Stimulated activated CD8-positive, alpha-beta memory T cell treated with anti-CD3 and anti-CD28 coated beads, Interleukin-7, amount 100 ng/mL, for 1 hour (primary cell): ENCODE data around the gene SERINC5.
"Not testable (repeated sequence)": the region's sequence is repeated elsewhere in the genome, so short reads cannot be mapped to it uniquely, and the experiment has no call there.

Experiments
- DNase-seq, 2 donors: peaks; one replicate each; pipeline ENCODE4 v3.0.0-alpha.2; 2020; ENCODE audit warnings: low read depth in 2 of 2

SERINC5 gene

DNA sequence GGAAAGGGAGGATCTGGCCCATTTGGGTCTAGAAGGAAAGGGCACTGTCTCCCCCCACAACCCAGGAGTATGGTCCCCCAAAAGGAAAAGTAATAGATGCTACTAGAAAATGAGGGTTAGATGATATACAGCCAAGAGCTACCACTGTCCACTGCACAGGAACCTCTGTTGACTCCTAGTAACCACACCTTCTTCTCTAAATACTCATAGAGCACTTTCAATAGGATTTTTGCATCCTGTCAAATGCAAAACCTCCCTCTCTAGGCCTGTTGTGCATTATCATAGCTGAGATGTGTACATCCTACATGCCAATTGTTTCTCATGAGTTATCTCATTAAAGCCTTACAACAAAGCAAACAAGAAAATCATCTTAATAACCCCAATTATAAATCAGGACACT is 153.9 kb downstream of the SERINC5 start:
- no peak for DNase-seq

DNA sequence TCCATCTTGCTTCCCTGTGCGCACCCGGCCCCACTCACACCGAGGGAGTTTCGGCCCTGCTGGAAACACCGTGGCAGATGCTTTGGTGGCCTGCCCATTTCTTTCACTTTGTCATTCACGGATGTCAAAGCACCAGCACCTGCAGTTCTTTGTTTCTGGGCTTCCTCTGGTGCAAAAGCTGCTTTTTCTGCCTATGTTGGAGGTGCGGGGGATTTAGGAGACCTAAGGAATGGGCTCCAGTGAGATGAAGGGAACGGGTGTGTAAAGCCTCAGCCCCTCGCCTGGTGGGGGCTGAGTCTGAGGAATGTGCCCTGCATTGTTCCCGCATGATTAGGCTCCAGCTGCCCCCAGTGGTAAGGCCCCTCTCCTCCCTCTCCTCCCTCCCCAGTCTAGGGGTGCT is 158.4 kb downstream of the SERINC5 start:
- no peak for DNase-seq

DNA sequence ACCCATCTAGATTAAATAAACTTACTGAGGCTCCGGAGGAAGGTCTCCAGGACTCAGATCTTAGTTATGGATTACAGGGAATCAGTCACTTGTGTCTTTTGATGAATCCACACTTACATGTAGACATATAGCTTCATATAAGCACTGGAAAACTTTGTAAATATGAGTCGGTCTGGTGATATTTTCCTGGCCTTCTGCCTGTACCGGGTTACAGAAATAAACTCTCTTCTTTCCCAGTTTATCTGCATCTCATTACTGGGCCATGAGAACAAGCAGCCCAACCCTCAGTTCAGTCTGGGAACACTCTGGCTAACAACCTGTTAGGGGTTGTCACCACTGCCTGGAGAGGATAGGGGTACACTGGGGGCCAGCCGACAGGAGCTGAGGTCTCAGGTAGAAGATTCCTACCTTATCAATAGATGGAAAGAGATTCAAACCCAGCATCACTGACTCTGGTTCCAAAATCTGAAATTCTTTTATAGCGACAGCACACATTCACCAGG is 161.6 kb downstream of the SERINC5 start:
- DNase-seq = no peak

DNA sequence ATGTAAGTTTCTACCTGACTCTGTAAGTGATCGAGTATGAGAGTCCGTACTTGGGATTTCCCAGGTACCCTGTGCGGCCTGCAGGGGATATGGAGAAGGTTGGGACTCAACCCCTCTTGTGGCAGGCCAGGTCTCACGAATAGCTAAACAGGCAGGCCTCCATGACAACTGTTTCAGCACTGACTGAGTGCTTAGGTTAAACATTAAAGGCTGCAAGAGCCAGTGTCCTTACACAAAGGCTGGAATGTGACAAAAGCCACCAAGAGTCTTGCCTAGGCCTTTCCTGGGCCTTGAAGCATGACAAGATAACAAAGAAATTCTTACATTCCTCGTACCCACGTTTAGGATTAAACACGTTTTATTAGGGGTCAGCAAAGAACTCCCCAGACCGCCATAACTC is 162.1 kb downstream of the SERINC5 start:
- DNase-seq = no peak

DNA sequence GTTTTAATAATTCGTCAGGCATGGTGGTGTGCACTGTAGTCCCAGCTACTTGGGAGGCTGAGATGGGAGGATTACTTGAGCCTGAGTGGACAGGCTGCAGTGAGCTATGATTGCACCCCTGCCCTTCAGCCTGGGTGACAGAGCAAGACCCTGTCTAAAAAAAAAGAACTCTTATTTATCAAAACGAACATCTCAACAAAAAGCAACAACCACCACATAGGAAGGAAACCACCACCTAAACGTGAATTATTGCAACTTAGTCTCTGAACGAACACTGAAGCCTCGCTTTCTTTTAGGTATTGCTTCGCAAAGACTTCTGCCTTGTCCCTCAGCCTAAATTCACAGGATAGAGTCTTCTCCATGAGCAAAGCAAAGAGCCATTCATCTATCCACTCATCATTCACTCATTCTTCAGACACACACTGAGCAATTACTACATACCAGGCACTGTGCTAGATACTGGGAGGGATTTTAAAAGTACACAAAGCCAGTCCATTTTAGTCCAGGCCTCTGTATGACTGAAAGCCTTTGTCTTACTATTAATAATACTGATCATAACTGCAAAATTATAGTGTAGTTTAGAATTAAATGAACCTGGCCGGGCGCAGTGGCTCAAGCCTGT is 163.3 kb downstream of the SERINC5 start:
- DNase-seq = no peak

DNA sequence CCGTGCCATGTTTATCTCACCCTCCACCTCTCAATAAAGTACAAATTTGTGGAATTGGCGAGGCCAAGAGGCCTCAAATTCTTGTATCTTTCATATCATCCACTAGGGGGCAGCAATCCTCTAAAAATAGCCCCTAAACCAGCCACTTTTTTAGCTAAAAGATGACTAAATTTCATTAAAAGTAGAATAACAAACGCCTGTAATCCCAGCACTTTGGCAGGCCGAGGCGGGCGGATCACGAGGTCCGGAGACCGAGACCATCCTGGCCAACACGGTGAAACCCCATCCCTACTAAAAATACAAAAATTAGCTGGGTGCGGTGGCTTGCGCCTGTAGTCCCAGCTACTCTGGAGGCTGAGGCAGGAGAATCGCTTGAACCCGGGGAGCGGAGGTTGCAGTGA is 164.1 kb downstream of the SERINC5 start:
- DNase-seq = not testable (repeated sequence)

DNA sequence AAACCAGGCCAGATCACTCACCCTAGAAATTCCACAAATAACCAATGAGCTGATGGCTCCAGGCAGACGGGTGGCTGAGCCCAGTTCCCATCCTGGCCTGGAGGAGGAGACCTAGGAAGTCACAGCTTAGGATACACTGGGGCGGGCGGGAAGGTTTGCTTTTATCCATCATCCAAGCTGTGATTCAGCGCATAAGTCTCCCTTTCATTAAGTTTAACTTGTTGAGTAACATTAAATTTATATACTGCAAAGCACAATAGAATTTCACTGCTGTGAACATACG is 165.0 kb downstream of the SERINC5 start:
- DNase-seq = no peak

DNA sequence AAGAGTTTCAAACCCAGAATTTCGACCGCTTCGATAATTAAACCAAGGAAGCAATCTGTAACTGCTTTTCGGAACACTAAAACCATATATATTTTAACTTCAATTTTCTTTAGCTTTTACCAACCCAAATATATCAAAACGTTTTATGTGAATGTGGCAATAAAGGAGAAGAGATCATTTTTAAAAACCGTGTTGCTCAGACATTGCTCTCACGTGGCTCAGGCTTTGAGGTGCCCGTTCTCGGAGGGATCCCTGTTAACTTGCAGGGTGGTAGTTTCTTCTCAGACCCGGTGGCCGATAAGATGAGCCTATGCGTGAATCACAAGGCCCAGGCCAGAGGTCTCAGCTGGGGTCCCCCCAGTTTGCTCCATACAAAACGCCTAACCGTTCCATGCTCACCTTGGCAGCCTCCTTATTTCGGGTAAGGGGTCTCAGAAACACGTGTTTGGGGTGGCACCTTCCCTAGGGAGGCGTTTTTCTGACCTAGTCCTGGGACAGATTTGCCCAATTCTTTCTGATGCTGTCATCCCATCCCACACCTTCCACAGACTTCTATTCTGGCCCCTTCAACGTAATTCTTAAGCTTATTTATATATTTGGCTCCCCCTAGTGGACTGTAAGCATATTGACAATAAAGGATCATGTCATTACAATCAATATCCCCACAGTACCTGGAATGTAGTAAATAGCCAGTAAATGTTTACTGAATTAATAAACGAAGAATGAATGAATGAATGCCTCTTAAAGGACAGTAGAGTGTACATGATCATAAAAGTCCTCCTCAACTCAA is 172.6 kb downstream of the SERINC5 start:
- DNase-seq = no peak

DNA sequence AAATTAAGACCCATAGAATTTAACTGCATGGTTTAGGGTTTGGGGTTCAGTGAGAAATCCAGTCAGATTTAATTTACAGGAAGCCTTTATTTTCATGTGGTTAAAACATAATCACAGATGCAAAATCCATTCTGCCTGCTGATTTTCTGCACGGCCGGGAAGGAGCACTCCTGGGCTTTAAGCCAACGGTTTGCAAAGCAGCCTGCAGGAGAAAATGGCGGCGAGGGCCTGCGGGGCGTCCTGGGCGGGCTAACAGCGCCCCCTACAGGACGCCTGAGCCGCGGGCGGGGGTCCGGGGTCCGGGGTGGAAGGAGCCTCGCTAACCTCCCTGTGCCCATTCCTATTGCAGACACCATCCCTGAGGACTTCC is 173.1 kb downstream of the SERINC5 start:
- peak in 1 of 2 donors; percentile 6 for DNase-seq

DNA sequence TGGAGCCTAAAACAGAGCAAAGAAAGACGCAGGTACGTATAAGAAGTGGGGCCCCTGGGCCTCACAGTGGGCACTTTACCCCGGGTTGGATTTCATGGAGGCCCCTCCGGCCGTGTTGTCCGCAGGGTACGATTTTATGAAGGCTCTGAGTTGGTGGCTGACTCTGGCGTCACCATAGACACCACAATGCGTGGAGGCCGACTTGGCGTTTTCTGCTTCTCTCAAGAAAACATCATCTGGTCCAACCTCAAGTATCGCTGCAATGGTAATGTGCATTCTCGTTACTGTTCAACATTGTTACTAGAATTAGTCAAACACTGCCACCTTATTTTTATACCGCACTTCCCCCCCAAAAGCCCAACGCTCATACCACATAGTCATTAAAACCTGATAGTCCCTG is 173.6 kb downstream of the SERINC5 start:
- no peak for DNase-seq

DNA sequence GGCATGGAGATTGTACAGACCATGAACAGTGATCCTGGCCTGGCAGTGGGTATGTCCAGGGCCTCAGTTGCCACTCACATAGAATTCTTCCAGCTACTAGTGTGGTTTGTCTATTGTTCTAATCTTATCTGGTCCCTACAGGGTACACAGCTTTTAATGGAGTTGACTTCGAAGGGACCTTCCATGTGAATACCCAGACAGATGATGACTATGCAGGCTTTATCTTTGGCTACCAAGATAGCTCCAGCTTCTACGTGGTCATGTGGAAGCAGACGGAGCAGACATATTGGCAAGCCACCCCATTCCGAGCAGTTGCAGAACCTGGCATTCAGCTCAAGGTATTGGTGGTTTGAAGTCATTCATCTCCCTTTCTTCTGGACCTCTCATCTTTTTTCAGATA is 176.9 kb downstream of the SERINC5 start:
- DNase-seq = no peak

DNA sequence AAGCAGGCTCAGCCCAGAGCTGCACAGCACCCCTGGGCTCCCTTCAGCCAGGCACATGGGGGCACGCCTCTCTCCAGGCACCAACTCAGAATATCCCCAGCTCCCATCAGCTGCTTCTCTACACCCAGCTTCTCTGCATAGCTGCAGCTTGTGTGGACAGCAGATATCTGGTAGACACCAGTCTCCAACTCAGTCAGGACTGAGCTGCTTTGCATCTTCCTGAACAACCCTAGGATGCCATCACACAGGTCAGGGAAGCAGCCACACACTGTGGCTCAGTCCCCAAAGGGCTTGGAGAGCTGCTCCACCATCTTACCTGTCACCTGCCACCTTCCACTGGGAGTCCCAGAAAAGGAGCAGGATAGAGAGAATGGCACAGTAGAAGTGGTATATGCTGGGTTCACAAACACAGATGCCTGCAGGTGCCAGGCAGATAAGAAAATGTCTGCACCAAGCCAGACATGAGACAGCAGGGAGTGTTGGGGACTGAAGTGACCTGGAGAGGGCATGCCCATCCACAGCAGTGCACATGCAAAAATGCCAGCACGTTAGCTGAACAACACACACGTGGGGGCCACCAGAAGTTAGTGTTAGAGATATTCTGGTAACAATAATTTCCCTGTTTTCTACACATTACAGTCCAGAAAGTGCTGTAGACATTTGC is 178.7 kb downstream of the SERINC5 start:
- no peak for DNase-seq

DNA sequence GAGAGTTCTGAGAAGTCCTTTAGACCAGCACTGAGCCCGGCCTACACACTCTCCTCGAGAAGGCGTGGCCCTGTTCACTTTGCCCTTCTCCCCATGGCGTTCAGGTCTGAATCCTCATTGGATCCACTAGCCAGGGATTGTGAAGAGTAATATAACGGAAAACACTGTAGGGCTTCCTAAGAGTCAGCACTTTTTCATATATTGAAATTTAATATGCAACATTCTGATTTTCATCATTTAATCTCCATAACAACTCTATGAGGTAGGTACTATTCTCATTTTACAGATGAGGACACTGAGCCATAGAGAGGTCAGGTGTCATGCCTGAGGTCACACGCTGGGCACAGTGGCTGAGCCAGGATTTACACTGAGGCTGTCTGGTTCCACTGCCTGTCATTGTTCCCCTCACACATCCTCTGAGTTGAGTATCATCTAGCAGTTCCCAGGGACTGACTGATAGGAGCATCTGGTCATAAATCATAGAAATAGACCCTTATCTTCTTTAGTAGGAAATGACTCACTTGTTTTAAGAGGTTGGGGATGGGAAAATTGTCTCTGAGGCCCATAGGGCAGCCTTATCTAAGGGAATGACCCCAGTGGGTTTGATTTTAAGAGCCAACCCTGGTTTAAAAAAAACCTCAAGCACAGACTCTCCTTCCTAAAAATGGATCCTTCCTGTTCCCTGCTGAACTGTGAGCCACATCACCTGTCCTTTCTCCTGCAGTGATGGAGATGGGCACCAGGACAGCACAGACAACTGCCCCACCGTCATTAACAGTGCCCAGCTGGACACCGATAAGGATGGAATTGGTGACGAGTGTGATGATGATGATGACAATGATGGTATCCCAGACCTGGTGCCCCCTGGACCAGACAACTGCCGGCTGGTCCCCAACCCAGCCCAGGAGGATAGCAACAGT is 179.5 kb downstream of the SERINC5 start:
- DNase-seq = no peak

DNA sequence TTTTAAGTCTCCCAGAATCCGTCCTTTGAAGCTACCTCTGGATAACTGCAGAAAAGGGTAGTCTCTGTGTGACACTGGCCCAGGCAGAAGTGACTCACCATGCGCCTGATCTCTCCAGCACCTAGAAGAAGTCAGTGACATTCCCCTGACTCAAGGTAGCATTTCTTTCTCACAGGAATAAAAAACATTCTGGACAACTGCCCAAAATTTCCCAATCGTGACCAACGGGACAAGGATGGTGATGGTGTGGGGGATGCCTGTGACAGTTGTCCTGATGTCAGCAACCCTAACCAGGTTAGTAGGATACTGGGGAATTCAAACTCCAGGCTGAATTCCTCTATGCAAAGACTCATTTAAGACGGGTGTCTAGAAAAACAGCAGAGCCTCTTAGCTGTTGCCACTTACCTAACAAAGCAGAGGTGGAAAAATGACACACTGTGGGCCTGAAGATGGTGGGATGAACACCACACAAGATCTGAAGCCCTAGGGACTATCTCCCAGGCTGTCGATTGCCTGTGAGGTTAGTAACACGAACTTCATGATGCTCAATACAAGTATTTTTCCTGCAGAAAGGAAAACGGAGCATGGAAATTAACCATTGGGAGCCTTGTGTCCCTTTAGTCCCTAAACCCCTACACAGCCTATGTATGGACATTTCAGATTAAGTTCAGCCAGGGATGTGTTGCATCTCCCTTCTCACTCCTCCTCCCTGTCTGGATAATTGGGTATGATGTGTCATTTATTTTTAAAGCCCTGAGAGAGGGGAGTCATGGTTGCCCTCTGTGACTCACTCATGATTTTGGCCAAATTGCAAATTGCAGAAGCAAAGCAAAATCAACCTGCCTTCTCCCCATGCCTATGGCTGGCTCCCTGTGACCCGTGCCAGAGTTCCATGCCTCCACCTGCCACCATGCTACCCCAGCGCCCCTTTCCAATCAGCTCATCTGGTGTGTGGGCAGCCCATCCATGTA is 183.5 kb downstream of the SERINC5 start:
- no peak for DNase-seq

DNA sequence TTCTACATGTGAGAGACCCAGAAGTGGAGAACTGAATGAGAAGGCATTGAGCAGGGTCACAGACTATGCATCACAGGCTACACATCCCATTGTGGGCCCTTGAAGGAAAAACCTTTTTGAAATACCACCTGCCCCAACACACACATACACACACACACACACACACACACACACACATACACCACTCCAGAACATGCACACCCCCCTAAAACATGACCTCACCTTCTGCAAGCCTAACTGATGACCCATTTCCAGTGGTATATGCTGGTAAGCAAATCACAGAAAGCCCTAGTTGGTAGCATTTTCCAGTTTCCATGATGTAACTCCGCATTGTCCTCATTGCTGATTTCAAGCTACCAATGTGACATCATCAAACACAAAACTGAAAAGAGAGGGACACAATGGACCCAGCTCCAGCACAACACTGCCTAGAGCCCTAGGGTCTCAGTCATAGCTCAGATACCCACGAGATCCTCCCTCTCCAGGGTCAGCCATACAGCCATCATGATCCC is 184.3 kb downstream of the SERINC5 start:
- no peak for DNase-seq

DNA sequence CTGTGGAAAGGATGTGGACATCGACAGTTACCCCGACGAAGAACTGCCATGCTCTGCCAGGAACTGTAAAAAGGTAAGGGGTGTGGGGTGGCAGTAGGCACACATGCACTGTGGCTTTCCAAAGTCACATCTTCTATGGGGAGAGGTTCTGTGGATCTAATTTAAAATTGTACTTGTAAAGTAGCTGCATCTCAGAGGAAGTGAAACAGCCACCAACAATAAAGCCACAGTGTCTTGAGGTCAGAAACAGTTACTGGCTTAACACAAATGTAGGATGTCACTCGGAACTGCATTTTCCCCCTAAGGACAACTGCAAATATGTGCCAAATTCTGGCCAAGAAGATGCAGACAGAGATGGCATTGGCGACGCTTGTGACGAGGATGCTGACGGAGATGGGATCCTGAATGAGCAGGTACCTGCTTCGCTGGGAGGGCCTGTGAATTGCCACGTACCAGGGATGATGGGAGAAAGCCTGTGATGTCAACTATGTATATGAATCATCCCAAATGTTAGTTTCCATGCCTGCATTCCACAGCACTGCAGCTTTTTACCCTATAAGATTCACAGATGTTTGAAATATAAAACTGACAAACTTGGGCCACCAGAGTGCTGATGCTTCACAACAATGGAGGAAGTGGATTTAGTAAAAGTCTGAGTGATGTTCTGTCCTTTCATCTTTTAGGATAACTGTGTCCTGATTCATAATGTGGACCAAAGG is 185.4 kb downstream of the SERINC5 start:
- no peak for DNase-seq

DNA sequence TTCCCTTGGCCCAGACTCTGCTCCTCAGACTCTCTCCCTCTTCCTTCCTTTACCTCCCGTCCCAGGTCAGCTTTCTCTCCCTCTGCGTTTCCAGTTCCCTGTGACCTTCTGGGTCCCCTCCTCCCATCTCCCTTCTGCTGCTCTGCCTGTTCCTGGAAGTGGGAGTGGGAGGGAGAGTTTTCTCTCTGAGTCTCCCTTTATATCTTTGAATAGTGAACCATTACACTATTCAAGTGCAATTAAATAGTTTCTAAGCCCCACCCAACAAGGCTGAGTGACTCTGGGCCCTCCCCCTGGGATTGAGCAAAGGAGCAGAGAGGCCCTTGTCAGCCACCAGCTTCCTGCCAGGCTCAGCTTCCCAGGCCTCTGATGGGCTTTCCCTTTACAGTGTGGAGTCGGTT is 185.9 kb downstream of the SERINC5 start:
- DNase-seq = no peak

DNA sequence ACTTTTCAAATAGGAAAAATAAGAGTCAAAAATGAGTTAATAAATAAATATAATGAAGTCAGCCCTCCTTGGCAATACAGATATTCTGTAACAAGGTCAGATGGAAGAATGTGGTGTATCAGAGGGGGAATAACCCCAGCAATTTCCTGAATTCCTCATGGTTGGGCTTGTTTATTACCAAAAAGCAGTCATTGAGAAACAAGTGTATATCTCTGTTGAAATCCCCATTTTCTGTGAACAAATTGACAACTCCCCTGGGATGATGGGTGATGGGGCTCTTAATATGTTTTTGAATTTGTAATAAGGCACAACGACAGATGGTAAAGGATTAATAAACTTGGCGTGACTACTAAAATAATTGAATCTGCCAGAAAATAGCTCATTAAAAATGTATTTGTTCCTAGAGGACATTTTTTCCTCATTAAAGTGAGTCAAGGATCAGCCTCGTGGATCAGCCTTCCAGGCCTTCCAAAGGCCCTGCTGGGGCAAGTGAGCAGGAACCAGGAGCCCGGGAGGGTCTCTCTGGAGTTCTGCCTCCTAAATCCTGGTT is 186.5 kb downstream of the SERINC5 start:
- no peak for DNase-seq

DNA sequence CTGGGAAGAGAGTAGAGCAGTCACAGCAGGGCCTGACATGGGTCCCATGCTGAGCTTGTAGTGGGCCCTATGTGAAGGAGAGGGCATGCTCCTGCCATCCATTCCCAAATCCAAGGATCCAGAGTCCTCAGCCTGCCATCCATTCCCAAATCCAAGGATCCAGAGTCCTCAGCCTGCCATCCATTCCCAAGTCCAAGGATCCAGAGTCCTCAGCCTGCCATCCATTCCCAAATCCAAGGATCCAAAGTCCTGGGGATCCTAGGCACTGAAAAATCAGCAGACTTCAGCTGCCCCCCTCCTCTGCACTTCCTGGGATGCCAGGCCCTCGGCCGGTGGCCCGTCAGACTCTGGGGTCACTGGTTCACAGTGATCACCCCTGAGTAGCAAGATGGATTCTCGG is 187.1 kb downstream of the SERINC5 start:
- DNase-seq = no peak

DNA sequence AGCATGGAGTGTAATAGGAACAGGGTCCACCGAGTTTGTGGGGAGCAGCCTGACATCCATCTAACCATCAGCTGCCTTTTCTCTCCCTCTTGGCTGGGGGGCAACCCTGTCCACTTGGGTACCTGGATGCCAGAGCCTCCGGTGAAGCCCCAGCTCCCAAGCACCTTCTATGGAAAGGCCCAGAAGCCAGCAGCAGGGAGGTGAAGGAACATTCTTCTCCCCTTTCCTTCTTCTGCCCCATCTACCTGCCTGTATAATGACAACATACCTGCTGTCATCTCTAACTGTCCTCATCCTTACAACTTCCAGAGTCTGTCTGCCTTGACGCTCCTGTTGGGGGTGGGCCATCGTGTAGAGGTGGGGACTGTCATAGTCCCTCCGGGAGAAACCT is 187.6 kb downstream of the SERINC5 start:
- DNase-seq = no peak
